HG03108 (cell line): ENCODE data around the gene MCF2L.

ENCODE experiments used
- ATAC-seq: cut with Tn5 transposase; IDR thresholded peaks from one replicate; pipeline ENCODE4 v1.9.1; 2021; ENCODE audit warnings: moderate library complexity; ENCODE audit not compliant: unreplicated experiment

Gene MCF2L

DNA sequence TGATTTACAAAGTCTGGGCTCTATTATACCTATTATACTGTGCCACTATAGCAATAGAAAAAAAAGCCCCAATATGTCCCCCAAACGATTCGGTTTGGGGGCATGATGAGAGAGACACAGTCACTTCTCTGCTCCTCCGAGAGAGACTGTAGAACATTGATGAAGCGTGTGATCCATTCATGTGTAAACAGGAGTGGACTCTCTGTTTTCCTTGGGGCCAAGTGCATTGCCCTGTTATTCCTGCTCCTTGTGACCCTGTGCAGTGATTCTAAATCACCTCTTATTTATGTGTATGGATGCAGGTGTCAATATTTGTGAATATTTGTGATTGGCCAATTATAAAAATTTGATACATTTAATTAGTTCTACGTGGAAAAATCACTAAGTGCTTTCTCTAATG is 170.6 kb downstream of the MCF2L start:
- ATAC-seq, result no peak

DNA sequence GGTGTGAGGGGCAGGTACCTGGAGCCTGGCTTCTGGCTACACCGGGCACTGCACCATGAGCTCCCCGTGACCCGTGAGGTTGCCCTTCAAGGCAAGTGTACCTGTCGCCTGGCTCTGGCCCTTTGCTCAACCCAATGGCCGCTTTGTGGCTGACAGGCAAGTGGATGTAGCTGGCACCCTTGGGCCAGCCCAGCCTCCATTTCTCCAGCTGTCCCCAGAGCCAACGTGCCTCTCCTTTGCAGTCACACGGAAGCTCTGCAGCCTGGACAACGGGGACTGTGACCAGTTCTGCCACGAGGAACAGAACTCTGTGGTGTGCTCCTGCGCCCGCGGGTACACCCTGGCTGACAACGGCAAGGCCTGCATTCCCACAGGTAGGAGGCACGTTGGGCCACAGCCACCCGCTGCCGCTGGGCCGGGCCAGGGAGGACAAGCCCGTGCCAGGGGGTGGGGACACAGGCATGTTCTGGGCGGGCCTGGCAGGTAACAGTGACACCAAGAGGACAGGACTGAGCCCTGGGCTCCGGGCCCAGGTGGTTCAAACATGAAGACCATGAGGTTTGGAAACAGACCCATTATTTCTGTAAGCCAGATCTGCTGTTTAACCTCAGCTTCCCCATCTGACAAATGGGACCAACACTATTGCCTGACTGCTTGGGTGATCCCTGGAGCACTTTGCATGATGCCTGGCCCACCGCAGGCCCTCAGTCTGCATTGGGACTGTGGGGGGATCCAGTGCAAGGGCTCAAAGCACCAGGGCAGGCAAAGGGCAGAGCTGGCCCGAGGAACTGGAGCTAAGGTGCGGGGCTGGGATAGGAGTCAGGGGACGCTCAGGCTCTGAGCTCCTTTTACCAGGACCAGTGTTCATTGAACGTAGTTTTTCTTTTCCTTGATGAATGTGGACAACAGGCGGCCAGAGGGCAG is 171.9 kb downstream of the MCF2L start:
- no peak for ATAC-seq

DNA sequence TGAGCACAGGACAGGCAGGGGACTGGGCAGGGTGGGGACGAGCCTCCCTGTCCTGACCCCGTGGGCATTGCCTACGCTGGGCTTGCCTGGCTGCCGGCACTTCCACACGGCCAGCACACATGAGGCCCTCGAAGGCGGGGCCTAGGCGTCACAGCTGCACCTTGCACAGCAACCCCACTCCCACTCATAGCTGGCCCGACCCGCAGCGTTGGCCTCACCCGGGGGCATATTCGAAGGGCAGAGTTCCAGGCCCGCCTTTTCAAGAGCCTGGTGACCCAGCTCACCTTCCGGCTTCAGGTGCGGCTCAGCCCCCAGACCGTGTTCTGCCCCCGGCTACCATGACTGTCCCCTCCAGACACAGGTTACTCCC is 172.6 kb downstream of the MCF2L start:
- ATAC-seq, result no peak

DNA sequence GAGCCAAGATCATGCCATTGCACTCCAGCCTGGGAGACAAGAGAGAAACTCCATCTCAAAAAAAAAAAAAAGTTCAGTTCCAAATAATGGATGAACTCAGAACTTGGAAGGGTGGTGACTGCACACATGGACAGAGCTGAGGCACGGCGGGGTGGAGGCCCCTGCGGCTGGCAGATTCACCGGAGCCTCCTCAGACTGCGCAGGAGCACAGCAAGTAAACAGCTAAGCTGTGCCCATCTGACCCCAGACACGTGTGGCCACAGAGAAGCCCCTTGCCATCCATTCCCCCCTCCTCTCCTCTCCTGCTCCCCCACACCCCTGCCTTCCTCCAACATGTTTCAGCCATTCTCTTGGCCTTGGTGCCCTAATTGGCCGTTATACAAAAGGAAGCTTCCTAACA is 173.9 kb downstream of the MCF2L start:
- ATAC-seq, result no peak

DNA sequence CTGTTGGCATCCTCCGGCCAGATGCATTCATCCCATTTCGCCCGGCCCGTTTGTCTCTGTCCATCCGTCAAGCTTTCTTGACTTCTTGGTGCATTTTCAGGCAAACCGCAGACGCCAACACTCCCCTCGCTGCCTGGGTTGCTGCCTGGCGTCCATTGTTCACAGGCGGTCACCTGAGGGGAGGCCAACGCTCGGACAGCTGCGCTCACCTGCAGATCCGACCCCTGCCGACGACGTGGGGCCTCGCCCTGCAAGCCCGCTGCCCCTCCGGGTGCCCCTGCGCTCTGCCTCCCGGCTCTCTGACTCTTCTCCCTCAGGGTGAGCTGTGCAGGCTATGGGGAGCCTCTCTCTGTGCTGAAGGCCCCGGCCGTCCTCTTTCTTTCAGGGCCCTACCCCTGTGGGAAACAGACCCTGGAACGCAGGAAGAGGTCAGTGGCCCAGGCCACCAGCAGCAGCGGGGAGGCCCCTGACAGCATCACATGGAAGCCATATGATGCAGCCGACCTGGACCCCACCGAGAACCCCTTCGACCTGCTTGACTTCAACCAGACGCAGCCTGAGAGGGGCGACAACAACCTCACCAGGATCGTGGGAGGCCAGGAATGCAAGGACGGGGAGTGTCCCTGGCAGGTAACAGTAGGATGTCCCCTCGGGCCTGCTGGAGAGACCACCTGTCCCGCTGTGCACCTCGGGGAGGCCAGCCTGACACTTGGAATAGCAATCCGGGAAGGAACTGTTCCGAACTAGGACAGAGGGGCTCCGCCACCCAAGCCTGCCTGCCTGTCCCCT is 174.6 kb downstream of the MCF2L start:
- ATAC-seq, result no peak

DNA sequence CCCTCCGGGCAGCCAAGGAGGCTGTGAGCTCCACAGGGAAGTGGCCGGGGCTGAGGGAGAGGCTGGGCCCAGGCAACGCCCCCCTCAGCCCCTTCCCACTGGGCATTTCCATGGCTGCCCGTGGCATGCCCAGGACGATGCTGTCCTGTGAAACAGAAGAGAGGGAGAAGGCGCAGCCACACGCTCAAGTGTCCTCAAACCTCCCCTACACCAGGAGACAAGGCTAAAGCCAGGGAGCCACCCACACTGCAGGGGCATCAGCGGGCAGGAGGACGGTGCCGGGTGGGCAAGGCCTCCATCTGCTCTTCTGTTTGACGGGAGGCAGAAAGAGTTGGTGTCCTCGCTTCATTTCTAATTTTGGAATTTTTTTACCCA is 175.2 kb downstream of the MCF2L start:
- no peak for ATAC-seq

DNA sequence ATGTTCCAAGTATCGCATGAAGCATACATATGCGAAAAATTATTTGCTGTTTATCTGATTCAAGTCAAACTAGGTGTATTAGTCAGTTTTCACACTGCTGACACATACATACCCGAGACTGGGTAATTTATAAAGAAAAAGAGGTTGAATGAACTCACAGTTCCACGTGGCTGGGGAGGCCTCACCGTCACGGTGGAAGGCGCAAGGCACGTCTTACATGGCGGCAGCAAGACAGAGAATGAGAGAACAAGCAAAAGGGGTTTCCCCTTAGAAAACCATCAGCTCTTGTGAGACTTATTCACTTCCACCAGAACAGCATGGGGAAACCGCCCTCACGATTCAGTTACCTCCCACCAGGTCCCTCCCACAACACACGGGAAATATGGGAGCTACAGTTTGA is 176.5 kb downstream of the MCF2L start:
- ATAC-seq, result no peak

DNA sequence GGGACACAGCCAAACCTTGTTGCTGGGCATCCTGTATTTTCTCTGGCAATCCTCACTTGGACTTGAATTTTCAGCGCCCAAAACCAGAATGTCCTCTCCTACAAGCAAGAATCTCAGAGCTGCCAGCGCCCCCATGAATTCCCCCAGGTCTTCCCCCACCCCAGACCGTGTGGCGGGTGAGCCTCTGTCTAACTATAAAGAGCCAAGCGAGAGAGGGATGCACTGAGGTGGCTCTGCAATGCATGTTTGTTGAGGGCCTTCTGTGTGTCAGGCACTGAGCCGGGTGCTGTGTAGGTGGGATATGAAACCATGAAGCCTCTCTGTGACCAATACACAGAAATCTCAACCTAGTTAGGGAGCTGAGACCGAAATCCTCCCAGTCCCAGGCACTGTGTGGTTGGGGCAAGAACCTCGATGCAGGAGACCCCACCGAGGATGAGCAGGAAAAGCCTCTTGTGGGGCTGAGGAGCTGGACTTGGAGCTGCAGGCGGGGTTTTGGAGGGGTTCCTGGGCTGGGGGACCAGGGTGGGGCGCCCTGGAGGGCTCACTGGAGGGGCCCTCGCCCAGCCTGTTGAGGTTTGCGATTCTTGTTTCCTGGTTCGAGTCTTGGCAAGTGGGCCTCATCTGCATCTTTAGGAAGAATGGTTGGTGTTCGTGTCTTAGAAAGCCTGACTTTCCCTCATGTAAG is 177.0 kb downstream of the MCF2L start:
- no peak for ATAC-seq

DNA sequence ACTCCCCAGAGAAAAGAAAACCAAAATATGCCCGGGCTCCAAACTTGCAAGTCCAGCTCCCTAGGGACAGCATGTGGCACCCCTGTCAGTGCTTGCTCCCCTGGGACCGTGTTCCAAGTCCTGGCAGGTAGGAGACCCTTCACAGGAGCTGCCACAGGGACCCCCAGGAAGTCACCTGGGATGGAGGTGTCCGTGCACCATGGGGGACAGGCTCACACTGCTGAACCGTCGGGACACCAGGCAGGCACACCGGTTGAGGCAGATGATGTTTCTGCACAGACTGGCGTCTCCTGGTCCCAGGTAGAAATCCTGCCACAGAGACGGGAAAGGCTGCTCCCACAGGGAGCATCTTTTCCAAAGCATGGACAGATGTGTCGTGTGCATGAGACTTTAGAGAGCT is 177.7 kb downstream of the MCF2L start:
- no peak for ATAC-seq

DNA sequence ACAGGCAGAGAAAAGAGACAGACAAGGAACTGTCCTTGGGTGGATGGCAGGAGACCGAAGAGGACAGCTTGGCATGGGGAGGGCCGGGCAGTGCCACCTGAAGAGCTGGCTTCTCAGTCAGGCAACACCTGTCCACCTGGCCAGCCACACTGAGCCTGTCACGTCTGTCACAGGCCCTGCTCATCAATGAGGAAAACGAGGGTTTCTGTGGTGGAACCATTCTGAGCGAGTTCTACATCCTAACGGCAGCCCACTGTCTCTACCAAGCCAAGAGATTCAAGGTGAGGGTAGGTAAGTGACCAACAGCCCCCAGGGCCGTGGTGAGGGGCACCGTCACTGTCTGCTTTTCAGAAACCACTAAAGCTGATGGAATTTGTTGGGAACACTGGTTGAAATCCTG is 178.2 kb downstream of the MCF2L start:
- no peak for ATAC-seq

DNA sequence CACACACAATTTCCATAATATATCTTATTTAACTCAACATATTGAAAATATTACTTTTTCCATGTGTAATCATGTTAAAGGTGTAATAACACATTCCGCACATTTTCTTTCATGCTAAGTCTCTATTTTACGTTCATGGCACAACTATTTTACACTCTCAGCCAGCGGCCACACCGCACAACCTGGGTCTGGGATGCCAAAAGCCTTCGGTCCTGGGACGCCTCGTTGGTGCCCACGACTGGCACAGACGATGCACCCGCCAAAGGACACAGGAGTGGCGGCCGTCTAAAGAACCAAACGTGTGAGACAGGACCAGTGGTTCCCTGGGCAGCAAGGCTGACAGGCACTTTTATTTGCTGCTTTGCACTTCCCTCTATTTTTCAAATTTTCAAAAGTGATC is 179.4 kb downstream of the MCF2L start:
- no peak for ATAC-seq

DNA sequence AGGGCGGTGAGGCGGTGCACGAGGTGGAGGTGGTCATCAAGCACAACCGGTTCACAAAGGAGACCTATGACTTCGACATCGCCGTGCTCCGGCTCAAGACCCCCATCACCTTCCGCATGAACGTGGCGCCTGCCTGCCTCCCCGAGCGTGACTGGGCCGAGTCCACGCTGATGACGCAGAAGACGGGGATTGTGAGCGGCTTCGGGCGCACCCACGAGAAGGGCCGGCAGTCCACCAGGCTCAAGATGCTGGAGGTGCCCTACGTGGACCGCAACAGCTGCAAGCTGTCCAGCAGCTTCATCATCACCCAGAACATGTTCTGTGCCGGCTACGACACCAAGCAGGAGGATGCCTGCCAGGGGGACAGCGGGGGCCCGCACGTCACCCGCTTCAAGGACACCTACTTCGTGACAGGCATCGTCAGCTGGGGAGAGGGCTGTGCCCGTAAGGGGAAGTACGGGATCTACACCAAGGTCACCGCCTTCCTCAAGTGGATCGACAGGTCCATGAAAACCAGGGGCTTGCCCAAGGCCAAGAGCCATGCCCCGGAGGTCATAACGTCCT is 180.0 kb downstream of the MCF2L start:
- ATAC-seq, result no peak
